ENCODE results near the gene SLC4A8.
"Not testable (repeated sequence)": the region's sequence is repeated elsewhere in the genome, so short reads cannot be mapped to it uniquely, and the experiment has no call there.

Gene SLC4A8

DNA sequence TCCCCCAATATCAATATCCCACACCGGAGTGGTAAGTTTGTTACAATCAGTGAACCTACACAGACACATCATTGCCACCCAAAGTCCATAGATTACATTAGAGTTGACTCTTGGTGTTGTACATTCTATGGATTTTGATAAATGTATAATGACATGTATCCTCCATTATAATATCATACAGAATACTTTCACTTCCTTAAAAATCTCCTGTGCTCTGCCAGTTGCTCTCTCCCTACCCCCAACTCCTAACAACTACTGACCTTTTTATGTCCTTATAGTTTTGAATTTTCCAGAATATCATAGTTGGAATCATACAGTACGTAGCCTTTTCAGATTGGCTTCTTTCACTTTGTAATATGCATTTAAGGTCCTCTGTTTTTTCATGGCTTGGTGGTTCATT lies 48.4 kb downstream of the SLC4A8 start:
- in situ Hi-C loops (cut with MboI; ENCODE audit: low sequenced_read_pairs), result no loop called here

DNA sequence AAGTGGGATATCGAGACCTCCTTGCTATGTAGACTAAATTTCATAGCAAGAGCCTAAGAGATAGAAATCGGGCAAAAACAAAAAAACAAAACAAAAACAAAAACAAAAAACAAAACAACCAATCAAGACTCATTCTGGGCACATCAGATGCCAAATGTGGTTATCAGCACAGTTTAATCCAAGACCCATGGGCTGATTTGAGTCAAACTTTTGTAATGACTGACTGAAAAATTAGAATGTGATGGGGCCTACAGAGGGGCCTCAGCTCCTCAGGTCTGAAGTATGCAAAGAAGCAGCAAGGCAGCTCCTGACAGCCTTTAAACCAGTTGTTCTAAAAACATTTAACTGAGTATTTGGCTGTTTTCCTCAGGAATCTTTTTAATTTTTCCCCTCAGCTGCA lies 49.3 kb downstream of the SLC4A8 start:
- in situ Hi-C loops (cut with MboI; ENCODE audit: low sequenced_read_pairs), result no loop called here

GRCh38 chr12:51475543-51475942 lies 50.9 kb downstream of the SLC4A8 start:
- in situ Hi-C loops (cut with MboI; ENCODE audit: low sequenced_read_pairs), result no loop called here

GRCh38 chr12:51480978-51481377 lies 56.3 kb downstream of the SLC4A8 start:
- in situ Hi-C loops (cut with MboI; ENCODE audit: low sequenced_read_pairs), result no loop called here

DNA sequence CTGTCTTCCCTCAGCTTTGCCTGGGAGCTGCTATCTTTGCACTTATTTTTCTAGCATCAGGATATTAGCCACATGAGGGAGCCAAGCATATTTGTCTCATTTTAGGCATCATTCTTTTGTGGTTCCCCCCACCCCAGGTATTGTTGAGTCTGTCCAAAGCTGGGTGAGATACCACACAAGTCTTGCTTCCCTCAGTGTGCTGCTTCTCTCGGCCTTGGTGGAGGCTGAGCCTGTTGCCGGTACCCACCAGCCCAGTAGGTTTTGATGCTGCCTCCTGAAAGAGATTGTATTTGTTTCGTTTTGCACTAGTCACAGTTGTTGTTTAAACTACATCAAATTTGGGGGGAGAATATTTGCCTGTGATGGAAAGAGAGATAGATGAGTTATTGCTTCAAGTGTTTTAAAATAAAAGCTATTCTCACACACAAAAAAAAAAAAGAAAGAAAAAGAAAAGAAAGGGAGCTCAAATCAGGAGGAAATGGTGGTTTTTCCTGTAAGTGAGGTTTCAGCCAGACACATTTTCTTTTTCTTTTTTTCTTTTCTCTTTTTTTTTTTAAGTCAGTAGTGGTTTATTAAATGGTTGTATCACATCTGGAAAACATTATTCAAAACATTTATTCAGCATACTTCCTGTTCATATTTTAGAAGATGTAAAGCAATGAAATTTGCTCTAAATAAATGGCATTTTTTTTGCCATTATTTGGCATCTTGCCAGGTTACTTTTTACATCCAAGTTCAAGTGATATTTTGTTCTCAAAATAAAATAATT lies 58.5 kb downstream of the SLC4A8 start:
- in situ Hi-C loops (cut with MboI; ENCODE audit: low sequenced_read_pairs), result no loop called here

DNA sequence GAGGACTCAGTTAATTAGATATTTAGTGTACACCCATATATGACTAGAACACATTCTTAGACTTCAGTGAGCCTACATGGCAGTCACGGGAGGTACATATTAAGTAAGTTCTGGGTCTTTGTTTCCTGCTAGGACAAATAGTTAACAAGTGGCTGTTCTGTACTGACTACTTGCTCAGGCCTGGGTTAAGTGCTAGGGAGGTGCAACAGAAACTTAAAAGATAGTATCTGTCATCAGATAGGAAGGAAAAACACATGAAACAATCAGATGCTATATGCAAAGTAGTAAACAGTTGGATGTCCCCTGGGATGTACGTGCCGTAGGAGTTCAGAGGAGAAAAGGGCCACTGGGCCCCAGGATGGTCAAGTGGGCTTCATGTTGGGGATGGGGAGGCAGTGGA lies 59.5 kb downstream of the SLC4A8 start:
- in situ Hi-C loops (cut with MboI; ENCODE audit: low sequenced_read_pairs), result no loop called here

- in situ Hi-C loops (cut with MboI; ENCODE audit: low sequenced_read_pairs), result no loop called here
These were observed 63.6 kb downstream of the SLC4A8 start for GRCh38 chr12:51488281-51488680.

DNA sequence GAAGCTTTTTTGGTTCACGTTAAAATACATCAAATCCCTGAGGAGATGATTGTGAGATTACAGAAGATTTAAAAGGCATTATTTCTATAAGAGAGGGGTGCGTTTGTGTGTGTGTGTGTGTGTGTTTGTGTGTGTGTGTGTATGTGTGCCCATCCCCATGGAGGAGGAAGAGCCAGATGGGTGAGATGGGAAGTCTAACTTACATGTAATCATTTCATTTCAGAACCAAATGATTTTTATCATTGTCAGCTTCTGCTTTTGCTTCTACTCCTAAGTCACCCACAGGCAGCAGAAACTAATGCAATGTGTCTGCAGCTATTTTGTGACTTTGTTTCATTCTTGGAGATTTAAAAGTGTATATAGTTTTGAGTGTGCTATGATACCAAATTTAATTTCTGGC lies 68.7 kb downstream of the SLC4A8 start:
- in situ Hi-C loops (cut with MboI; ENCODE audit: low sequenced_read_pairs), result no loop called here

DNA sequence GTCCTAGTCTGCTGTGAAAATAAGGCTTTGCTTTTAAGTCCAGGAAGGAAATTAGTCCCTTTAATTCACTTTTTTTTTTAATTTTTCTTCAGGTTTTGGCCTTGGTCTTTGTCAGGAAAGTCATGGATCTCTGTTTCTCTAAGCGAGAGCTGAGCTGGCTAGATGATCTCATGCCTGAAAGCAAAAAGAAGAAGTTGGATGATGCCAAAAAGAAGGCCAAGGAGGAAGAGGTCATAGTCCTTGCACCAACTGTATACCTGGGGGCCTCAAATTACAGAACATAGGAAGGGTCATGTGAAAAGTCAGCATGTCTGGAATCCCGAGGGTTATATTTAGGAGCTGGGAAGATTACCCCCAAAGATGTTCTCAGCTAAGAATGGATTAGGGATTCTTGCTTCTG lies 72.3 kb downstream of the SLC4A8 start:
- in situ Hi-C loops (cut with MboI; ENCODE audit: low sequenced_read_pairs), result no loop called here

GRCh38 chr12:51504851-51505250 lies 80.2 kb downstream of the SLC4A8 start:
- in situ Hi-C loops (cut with MboI; ENCODE audit: low sequenced_read_pairs), result no loop called here

DNA sequence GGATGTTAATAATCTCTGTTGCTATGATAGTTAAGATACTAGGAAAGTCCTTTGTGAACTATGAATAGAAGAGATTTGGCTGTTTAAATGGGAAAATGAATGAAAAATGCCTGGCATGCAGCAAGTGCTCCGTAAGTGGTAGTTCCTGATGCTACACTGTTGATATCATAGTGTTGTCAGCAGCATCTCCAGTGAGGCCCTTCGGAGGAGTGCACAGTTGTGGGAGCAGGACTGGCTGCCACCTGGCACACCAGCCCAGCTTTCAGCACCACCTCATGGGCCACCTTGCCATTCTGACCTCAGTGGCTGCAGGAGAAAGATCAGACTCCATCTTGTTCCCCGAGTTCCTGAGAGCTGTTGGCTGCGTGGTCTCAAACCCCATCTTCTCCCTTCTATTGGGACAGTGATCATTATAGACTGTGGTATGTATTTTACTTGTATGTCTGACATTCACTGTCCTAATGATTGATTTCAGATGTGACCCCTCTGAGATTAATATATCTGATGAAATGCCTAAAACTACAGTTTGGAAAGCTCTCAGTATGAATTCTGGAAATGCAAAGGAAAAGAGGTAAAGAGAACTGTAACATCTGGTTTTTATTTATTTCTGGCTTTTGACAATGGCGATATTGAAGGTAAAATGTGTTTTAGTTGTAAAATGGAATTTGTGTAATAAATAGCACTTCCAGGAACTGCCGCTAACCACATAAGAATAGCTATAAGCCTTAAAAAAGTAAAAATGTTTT lies 80.9 kb downstream of the SLC4A8 start:
- in situ Hi-C loops (cut with MboI; ENCODE audit: low sequenced_read_pairs), result no loop called here

GRCh38 chr12:51507178-51507577 lies 82.5 kb downstream of the SLC4A8 start:
- in situ Hi-C loops (cut with MboI; ENCODE audit: low sequenced_read_pairs), result no loop called here

- in situ Hi-C loops (cut with MboI; ENCODE audit: low sequenced_read_pairs), result no loop called here
These were observed 83.7 kb downstream of the SLC4A8 start for GRCh38 chr12:51508285-51508684.

DNA sequence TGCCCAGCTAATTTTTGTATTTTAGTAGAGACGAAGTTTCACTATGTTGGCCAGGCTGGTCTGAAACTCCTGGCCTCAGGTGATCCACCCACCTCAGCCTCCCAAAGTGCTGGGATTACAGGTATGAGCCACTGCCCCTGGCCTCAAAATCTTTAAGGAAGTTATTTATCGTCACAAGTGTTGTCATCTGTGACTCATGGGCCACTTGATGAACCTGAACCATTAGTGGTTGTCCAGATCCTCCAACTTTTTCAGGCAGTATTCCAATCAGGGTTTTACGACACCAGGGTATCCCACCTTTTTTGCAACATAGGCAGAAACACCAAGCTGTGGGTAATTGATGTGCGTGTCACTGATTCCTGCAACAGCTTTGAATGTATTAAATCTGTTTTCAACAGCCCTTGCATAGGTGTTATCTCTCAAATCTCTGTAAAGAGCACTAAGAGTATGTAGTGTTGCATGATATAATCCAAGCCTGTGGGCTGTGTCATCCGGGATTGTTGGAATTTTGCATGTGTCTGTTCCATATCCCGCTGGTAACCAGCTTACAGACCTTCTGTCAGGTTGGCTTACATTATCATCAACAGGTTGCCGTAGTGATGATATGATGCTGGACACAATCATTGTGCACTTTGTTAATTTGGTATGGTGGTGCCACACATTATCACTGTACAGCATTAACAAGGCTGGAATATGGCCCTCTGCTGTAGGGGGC lies 87.1 kb downstream of the SLC4A8 start:
- in situ Hi-C loops (cut with MboI; ENCODE audit: low sequenced_read_pairs), result no loop called here

- in situ Hi-C loops (cut with MboI; ENCODE audit: low sequenced_read_pairs), result no loop called here
These were observed 87.8 kb downstream of the SLC4A8 start for GRCh38 chr12:51512438-51512837.

GRCh38 chr12:51515037-51515436 lies 90.4 kb downstream of the SLC4A8 start:
- in situ Hi-C loops (cut with MboI; ENCODE audit: low sequenced_read_pairs), result not testable (repeated sequence)

GRCh38 chr12:51517316-51517715 lies 92.7 kb downstream of the SLC4A8 start:
- in situ Hi-C loops (cut with MboI; ENCODE audit: low sequenced_read_pairs), result no loop called here

GRCh38 chr12:51517800-51518199 lies 93.2 kb downstream of the SLC4A8 start:
- in situ Hi-C loops (cut with MboI; ENCODE audit: low sequenced_read_pairs), result no loop called here

DNA sequence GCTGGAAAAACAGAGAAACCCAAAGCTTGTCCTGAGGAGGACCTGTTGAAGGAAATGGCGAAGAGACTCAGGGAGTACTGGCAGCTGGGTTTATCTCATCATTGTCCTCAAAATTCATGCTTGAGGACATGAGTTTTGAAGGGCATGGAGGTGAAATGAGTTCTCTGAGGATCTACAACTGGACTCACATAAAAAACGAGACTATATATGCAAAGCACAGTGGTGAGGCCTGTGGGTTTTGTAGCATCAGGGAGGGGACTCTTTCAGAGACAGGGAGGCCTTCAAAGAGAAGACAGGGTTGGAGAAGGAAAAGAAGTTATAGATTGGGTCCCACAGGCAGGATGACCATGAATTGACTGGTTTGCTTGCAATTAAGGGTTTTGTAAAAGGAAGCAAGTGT lies 95.1 kb downstream of the SLC4A8 start:
- in situ Hi-C loops (cut with MboI; ENCODE audit: low sequenced_read_pairs), result no loop called here

GRCh38 chr12:51520576-51521325 lies 96.1 kb downstream of the SLC4A8 start:
- in situ Hi-C loops (cut with MboI; ENCODE audit: low sequenced_read_pairs), result no loop called here

Measured in hTERT RPE-1 (cell line).